BE2C (cell line): ENCODE data around the gene CAPN11.
"Not testable (repeated sequence)": the region's sequence is repeated elsewhere in the genome, so short reads cannot be mapped to it uniquely, and the experiment has no call there.

Experiments
- DNase-seq: peaks from one replicate; pipeline ENCODE4 v3.0.0-alpha.2; 2020
- H3K27me3 ChIP-seq: fragments of 250-450 bp; sonication (Bioruptor Pico); 2 replicates; pipeline ENCODE4 v1.5.1; 2020; ENCODE audit warnings: mild to moderate bottlenecking
- H3K36me3 ChIP-seq: fragments of 250-450 bp; sonication (Bioruptor Pico); 2 replicates; pipeline ENCODE4 v1.5.1; 2020; ENCODE audit warnings: mild to moderate bottlenecking
- H3K4me1 ChIP-seq: fragments of 250-450 bp; sonication (Bioruptor Pico); 2 replicates; pipeline ENCODE4 v1.5.1; 2020
- H3K4me3 ChIP-seq: 2 replicates; pipeline ENCODE4 v1.5.1; 2011; ENCODE audit warnings: low read depth, low read length
- H3K9me3 ChIP-seq: fragments of 250-450 bp; sonication (Bioruptor Pico); 2 replicates; pipeline ENCODE4 v1.5.1; 2020
- CTCF ChIP-seq: IDR thresholded peaks from 2 replicates; pipeline ENCODE4 v1.5.1; 2012; ENCODE audit warnings: mild to moderate bottlenecking, low read depth, low read length

CAPN11 gene

DNA sequence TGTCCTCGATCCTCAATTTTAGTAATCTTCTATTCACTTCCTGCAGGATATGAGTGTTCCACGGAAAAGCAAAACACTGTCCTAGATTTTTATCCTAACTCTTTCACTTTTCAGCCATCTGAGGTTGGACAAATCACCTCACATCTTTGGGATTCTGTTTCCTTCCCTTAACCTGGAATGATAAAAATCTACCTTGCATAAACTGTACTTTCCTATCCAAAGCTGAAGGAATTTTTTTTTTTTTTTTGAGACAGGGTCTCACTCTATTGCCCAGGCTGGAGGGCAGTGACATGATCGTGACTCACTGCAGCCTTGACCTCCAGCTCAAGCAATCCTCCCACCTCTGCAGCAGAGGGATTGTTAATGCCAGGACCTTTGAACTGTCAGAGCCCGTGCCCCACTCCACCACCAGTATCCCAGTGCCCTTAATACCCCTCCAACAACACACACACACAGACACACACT lies 20.5 kb downstream of the CAPN11 start:
- no peaks in the 10 kb centered on the region for H3K27me3 ChIP-seq
- no peaks in the 10 kb centered on the region for H3K4me1 ChIP-seq
- no peak for TF ChIP-seq CTCF
- no peaks in the 10 kb centered on the region for H3K36me3 ChIP-seq
- no peak overlapping the region for H3K4me3 ChIP-seq
- no peaks in the 10 kb centered on the region for H3K9me3 ChIP-seq
- DNase-seq = no peak

GRCh38 chr6:44179648-44180047 lies 21.0 kb downstream of the CAPN11 start:
- no peaks in the 10 kb centered on the region for H3K9me3 ChIP-seq
- TF ChIP-seq CTCF = no peak
- no peak for DNase-seq

DNA sequence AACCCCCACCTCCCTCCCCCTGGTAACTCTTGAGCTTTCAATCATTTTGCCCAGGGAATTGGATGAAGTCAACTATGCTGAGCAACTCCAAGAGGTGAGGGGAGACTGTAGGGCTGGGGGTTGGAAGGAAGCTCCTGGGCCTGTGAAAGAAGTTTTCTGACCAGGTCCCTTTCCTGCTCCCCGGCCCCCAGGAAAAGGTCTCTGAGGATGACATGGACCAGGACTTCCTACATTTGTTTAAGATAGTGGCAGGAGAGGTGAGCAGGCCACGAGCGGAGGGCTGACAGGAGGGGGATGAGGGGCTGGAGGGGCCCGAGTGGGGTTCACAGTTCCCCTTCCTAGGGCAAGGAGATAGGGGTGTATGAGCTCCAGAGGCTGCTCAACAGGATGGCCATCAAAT lies 21.8 kb downstream of the CAPN11 start:
- no peaks in the 10 kb centered on the region for H3K27me3 ChIP-seq
- DNase-seq = no peak
- H3K9me3 ChIP-seq = no peaks in the 10 kb centered on the region
- H3K4me1 ChIP-seq = no peaks in the 10 kb centered on the region
- no peak for TF ChIP-seq CTCF
- H3K36me3 ChIP-seq = no peaks in the 10 kb centered on the region
- no peak overlapping the region for H3K4me3 ChIP-seq

More at GRCh38 chr6:44179648-44180047, 21.0 kb downstream of the CAPN11 start:
- Histone ChIP-seq H3K36me3 (no peaks in the 10 kb centered on the region), H3K4me1 (no peaks in the 10 kb centered on the region), H3K4me3 (no peak overlapping the region), H3K27me3 (no peaks in the 10 kb centered on the region)

- Histone ChIP-seq H3K9me3 (no peaks in the 10 kb centered on the region), H3K4me3 (no peak overlapping the region), H3K4me1 (no peaks in the 10 kb centered on the region)
Observed at GRCh38 chr6:44180886-44181285, 22.3 kb downstream of the CAPN11 start.

DNA sequence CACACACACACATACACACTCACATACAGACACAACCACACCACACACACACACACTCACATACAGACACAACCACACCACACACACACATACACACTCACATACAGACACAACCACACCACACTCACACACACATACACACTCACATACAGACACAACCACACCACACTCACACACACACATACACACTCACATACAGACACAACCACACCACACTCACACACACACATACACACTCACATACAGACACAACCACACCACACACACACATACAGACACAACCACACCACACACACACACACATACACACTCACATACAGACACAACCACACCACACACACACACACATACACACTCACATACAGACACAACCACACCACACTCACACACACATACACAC lies 23.2 kb downstream of the CAPN11 start:
- not testable (repeated sequence) for H3K4me1 ChIP-seq, H3K36me3 ChIP-seq, H3K27me3 ChIP-seq, H3K4me3 ChIP-seq, H3K9me3 ChIP-seq, DNase-seq

More at GRCh38 chr6:44180886-44181285, 22.3 kb downstream of the CAPN11 start:
- no peaks in the 10 kb centered on the region for H3K36me3 ChIP-seq
- no peak for TF ChIP-seq CTCF
- no peaks in the 10 kb centered on the region for H3K27me3 ChIP-seq
- no peak for DNase-seq

DNA sequence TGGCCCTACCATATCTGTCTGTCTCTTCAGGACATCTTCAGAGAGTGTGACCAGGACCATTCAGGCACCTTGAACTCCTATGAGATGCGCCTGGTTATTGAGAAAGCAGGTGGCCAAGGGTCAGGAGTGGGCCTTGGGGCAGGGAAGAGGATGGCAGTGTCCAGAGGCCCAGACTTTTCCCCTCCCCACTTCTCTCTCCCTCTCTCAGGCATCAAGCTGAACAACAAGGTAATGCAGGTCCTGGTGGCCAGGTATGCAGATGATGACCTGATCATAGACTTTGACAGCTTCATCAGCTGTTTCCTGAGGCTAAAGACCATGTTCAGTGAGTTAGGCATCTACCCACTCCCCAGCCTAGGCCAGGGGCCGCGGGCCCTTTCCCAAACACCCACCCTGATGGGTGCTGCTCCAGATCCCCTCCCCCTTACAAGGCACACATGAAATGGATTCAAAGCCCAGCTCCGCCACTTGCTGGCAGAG lies 24.3 kb downstream of the CAPN11 start:
- TF ChIP-seq CTCF = no peak
- Histone ChIP-seq H3K4me3 (no peak overlapping the region), H3K4me1 (no peaks in the 10 kb centered on the region), H3K36me3 (no peaks in the 10 kb centered on the region), H3K9me3 (no peaks in the 10 kb centered on the region), H3K27me3 (no peaks in the 10 kb centered on the region)
- DNase-seq = no peak

DNA sequence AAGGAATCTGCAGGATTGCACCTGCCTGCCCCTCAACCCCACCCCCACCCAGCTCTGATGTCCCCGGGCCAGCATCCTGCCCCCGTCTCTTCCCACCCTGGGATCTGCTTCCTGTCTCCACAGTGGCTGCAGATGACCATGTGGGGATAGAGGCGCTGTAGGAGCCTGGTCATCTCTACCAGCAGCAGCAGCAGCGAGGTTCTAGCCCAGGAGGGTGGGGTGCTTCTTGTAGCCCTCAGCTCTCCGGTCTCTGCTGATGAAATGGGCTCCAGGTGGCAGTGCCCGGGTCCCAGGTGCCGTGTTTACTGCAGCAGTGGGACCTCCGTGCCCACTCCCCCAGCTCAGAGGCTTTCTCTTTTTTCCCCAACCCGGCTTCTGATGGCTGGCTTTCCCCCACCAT lies 25.2 kb downstream of the CAPN11 start:
- DNase-seq = no peak
- Histone ChIP-seq H3K4me3 (no peak overlapping the region), H3K36me3 (no peaks in the 10 kb centered on the region), H3K27me3 (no peaks in the 10 kb centered on the region), H3K4me1 (no peaks in the 10 kb centered on the region), H3K9me3 (no peaks in the 10 kb centered on the region)
- TF ChIP-seq CTCF = no peak

DNA sequence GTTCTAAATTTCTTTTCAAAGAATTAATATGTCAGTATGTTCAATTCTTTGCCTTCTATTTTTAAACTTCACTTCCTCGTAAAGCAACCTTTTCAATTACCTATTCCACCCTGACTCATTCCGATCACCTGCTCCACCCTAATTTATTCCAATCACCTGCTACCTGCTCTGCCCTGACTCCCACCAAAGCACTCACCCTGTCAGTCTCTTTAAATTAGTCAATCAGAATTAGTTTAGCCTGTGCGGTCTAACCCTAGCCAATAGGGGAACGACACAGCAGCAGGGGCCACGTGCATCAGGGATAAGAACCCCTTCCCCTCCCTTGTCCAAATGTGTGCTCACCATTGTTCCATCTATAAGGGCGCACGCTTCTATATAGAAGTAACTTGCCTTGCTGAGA lies 26.7 kb downstream of the CAPN11 start:
- H3K27me3 ChIP-seq, H3K4me3 ChIP-seq, H3K4me1 ChIP-seq, DNase-seq, H3K9me3 ChIP-seq, H3K36me3 ChIP-seq: not testable (repeated sequence)
